GM18868 (cell line): ENCODE measurements around the gene PTRH2.
"Not testable (repeated sequence)": the region's sequence is repeated elsewhere in the genome, so short reads cannot be mapped to it uniquely, and the experiment has no call there.

Source experiments
- ATAC-seq: cut with Tn5 transposase; IDR thresholded peaks from one replicate; pipeline ENCODE4 v1.9.1; 2021; ENCODE audit warnings: mild to moderate bottlenecking, moderate library complexity; ENCODE audit not compliant: unreplicated experiment

PTRH2 gene

GRCh38 chr17:59671386-59671785, 35.8 kb downstream of the PTRH2 start:
- ATAC-seq, result no peak

- no peak for ATAC-seq
Measured at GRCh38 chr17:59669944-59670343, 37.3 kb downstream of the PTRH2 start.

- ATAC-seq, result no peak
Measured at GRCh38 chr17:59669411-59669810, 37.8 kb downstream of the PTRH2 start.

GRCh38 chr17:59668816-59669215, 38.4 kb downstream of the PTRH2 start:
- ATAC-seq, result no peak

GRCh38 chr17:59666235-59666634, 41.0 kb downstream of the PTRH2 start:
- ATAC-seq, result no peak

GRCh38 chr17:59656624-59657023, 50.6 kb downstream of the PTRH2 start:
- not testable (repeated sequence) for ATAC-seq

- no peak for ATAC-seq
Measured at GRCh38 chr17:59652119-59652518, 55.1 kb downstream of the PTRH2 start.

- no peak for ATAC-seq
Measured at GRCh38 chr17:59651346-59651745, 55.9 kb downstream of the PTRH2 start.

GRCh38 chr17:59650642-59651041, 56.6 kb downstream of the PTRH2 start:
- ATAC-seq, result no peak

- no peak for ATAC-seq
Measured at GRCh38 chr17:59649886-59650285, 57.3 kb downstream of the PTRH2 start.
